ENCODE measurements around the gene PTPRN2.

DNA sequence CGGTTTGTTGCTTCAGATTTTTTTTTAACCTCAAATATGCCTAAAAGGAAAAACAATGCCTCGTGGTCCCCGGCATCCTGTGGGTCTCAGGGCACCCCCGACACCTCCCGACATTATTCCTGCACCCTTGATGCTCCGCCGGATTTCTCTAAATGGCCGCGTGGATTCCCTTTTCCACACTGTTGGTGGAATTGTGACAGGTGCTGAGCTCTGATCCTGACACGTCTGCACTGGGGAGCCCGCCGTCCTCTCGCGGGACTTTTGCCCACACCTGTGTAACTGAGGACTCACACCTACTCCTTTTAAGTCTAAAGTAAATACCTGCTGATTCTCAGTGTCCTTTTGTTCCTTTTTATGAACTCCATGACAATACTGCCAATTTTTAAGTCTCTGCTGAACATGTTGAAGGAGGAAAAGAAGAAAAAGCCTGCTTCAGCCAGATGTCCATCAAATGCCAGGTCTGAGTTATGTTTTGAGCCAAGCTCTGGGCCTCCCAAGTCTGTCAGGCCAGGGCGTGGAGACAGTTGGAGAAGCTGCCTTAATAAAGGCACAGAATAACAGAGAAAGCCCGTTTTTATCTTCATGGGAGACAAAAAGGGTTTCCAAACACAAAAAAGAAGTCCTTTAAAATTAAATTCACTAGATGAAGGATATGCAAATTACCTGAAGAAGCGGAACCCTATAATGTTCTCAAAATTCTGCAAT is 682.6 kb downstream of the PTPRN2 start:
- no peak for TF ChIP-seq POLR2AphosphoS5 (IDR thresholded peaks at IDR 0.05; ENCODE audit: low read depth, low read length)
- TF ChIP-seq, protein P1, sequence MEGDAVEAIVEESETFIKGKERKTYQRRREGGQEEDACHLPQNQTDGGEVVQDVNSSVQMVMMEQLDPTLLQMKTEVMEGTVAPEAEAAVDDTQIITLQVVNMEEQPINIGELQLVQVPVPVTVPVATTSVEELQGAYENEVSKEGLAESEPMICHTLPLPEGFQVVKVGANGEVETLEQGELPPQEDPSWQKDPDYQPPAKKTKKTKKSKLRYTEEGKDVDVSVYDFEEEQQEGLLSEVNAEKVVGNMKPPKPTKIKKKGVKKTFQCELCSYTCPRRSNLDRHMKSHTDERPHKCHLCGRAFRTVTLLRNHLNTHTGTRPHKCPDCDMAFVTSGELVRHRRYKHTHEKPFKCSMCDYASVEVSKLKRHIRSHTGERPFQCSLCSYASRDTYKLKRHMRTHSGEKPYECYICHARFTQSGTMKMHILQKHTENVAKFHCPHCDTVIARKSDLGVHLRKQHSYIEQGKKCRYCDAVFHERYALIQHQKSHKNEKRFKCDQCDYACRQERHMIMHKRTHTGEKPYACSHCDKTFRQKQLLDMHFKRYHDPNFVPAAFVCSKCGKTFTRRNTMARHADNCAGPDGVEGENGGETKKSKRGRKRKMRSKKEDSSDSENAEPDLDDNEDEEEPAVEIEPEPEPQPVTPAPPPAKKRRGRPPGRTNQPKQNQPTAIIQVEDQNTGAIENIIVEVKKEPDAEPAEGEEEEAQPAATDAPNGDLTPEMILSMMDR (IDR thresholded peaks at IDR 0.05), result no peak
- no peak for TF ChIP-seq YY1 (IDR thresholded peaks at IDR 0.05; ENCODE audit: low read depth)
- no peak for TF ChIP-seq RCOR1 (IDR thresholded peaks at IDR 0.05; ENCODE audit: low read length)
